PC-3 (cell line): ENCODE measurements around the gene CD48.
"Not testable (repeated sequence)": the region's sequence is repeated elsewhere in the genome, so short reads cannot be mapped to it uniquely, and the experiment has no call there.

Experiments used
- CTCF ChIP-seq: fragments of 300-600 bp; sonication (generic); conservative IDR thresholded peaks from 2 replicates; pipeline ENCODE4 v1.5.1; 2017; ENCODE audit warnings: antibody characterized with exemption, low read depth, mild to moderate bottlenecking, low read length
- EZH2 ChIP-seq: fragments of 300-600 bp; sonication (generic); IDR thresholded peaks from one replicate; pipeline ENCODE4 v1.6.1; 2017; ENCODE audit warnings: antibody characterized with exemption, mild to moderate bottlenecking, low read length; ENCODE audit not compliant: unreplicated experiment

GRCh38 chr1:160714034-160714648, 2.5 kb upstream of the CD48 start:
- not testable (repeated sequence) for TF ChIP-seq CTCF, EZH2
